Measurements from ENCODE around the gene TNNI3.

The TNNI3 gene

GRCh38 chr19:55193481-55193880 lies 35.9 kb upstream of the TNNI3 start:
- no peak for TF ChIP-seq CTCF (IDR thresholded peaks at IDR 0.05; ENCODE audit: low read depth, low read length)
- no peak overlapping the region for H3K4me3 ChIP-seq (ENCODE audit: low read depth, low read length)

GRCh38 chr19:55189403-55189835 lies 31.9 kb upstream of the TNNI3 start:
- no peak overlapping the region for H3K4me3 ChIP-seq (ENCODE audit: low read depth, low read length)
- no peak for TF ChIP-seq CTCF (IDR thresholded peaks at IDR 0.05; ENCODE audit: low read depth, low read length)

GRCh38 chr19:55188625-55189024 lies 31.1 kb upstream of the TNNI3 start:
- no peak for TF ChIP-seq CTCF (IDR thresholded peaks at IDR 0.05; ENCODE audit: low read depth, low read length)

GRCh38 chr19:55186080-55186479 lies 28.5 kb upstream of the TNNI3 start:
- no peak overlapping the region for H3K4me3 ChIP-seq (ENCODE audit: low read depth, low read length)
- TF ChIP-seq CTCF (IDR thresholded peaks at IDR 0.05; ENCODE audit: low read depth, low read length) = no peak

More at GRCh38 chr19:55188625-55189024, 31.1 kb upstream of the TNNI3 start:
- no peak overlapping the region for H3K4me3 ChIP-seq (ENCODE audit: low read depth, low read length)

- TF ChIP-seq CTCF (IDR thresholded peaks at IDR 0.05; ENCODE audit: low read depth, low read length) = no peak
- no peak overlapping the region for H3K4me3 ChIP-seq (ENCODE audit: low read depth, low read length)
These were observed 24.2 kb upstream of the TNNI3 start for GRCh38 chr19:55181740-55182139.

GRCh38 chr19:55179606-55180484 lies 22.3 kb upstream of the TNNI3 start, which contains the start of gene SYT5:
Gene SYT5, minus strand, starts transcription at chr19:55180289. Its CDS starts 1,248 bp downstream, at chr19:55179041.
- TF ChIP-seq CTCF (IDR thresholded peaks at IDR 0.05; ENCODE audit: low read depth, low read length) = no peak

More at GRCh38 chr19:55179606-55180484, 22.3 kb upstream of the TNNI3 start, which contains the start of gene SYT5:
- peak within 1 kb of the TSS; percentile 44 for H3K4me3 ChIP-seq (ENCODE audit: low read depth, low read length)
